ENCODE results near the gene DNASE1L1.

DNASE1L1 gene

GRCh38 chrX:154430916-154431315 is 21.9 kb upstream of the DNASE1L1 start:
- FAIRE-seq (no peak), DNase-seq (ENCODE audit: insufficient read length, low spot score) (no peak)
- no peak for TF ChIP-seq POLR2A (IDR thresholded peaks at IDR 0.05; ENCODE audit: low read depth, low read length)

GRCh38 chrX:154430479-154430878 is 21.4 kb upstream of the DNASE1L1 start:
- DNase-seq (ENCODE audit: insufficient read length, low spot score) (no peak), FAIRE-seq (no peak)
- no peak for TF ChIP-seq POLR2A (IDR thresholded peaks at IDR 0.05; ENCODE audit: low read depth, low read length)

- no peak for FAIRE-seq
- DNase-seq (ENCODE audit: insufficient read length, low spot score), result no peak
- no peak for TF ChIP-seq POLR2A (IDR thresholded peaks at IDR 0.05; ENCODE audit: low read depth, low read length)
Observed at GRCh38 chrX:154429711-154430110, 20.7 kb upstream of the DNASE1L1 start.

- FAIRE-seq (no peak), DNase-seq (ENCODE audit: insufficient read length, low spot score) (peak; percentile 61)
- peak; percentile 85 for TF ChIP-seq POLR2A (IDR thresholded peaks at IDR 0.05; ENCODE audit: low read depth, low read length)
Observed at GRCh38 chrX:154428176-154429171, 19.4 kb upstream of the DNASE1L1 start, which contains the start of gene ATP6AP1. Gene ATP6AP1 (plus strand): TSS chrX:154428677. CDS start chrX:154428693, 16 bp downstream.

GRCh38 chrX:154426916-154427770 is 18.1 kb upstream of the DNASE1L1 start:
- DNase-seq (ENCODE audit: insufficient read length, low spot score), result no peak
- no peak for TF ChIP-seq POLR2A (IDR thresholded peaks at IDR 0.05; ENCODE audit: low read depth, low read length)
- FAIRE-seq, result no peak

GRCh38 chrX:154420402-154420756 is 11.3 kb upstream of the DNASE1L1 start:
- DNase-seq (ENCODE audit: insufficient read length, low spot score) (no peak), FAIRE-seq (no peak)
- no peak for TF ChIP-seq POLR2A (IDR thresholded peaks at IDR 0.05; ENCODE audit: low read depth, low read length)

GRCh38 chrX:154419688-154420401 is 10.8 kb upstream of the DNASE1L1 start:
- TF ChIP-seq POLR2A (IDR thresholded peaks at IDR 0.05; ENCODE audit: low read depth, low read length), result no peak
- FAIRE-seq, result no peak
- no peak for DNase-seq (ENCODE audit: insufficient read length, low spot score)

GRCh38 chrX:154419189-154419588 is 10.1 kb upstream of the DNASE1L1 start:
- no peak for FAIRE-seq
- no peak for DNase-seq (ENCODE audit: insufficient read length, low spot score)
- no peak for TF ChIP-seq POLR2A (IDR thresholded peaks at IDR 0.05; ENCODE audit: low read depth, low read length)

GRCh38 chrX:154417157-154417556 is 8.1 kb upstream of the DNASE1L1 start:
- DNase-seq (ENCODE audit: insufficient read length, low spot score) (no peak), FAIRE-seq (no peak)
- TF ChIP-seq POLR2A (IDR thresholded peaks at IDR 0.05; ENCODE audit: low read depth, low read length), result no peak

GRCh38 chrX:154413142-154413541 is 4.1 kb upstream of the DNASE1L1 start:
- TF ChIP-seq POLR2A (IDR thresholded peaks at IDR 0.05; ENCODE audit: low read depth, low read length), result no peak
- DNase-seq (ENCODE audit: insufficient read length, low spot score) (no peak), FAIRE-seq (no peak)

- no peak for TF ChIP-seq POLR2A (IDR thresholded peaks at IDR 0.05; ENCODE audit: low read depth, low read length)
- DNase-seq (ENCODE audit: insufficient read length, low spot score) (no peak), FAIRE-seq (no peak)
Observed at GRCh38 chrX:154412468-154412867, 3.4 kb upstream of the DNASE1L1 start.

GRCh38 chrX:154411981-154412340 is 2.9 kb upstream of the DNASE1L1 start:
- DNase-seq (ENCODE audit: insufficient read length, low spot score) (no peak), FAIRE-seq (no peak)
- peak; percentile 64 for TF ChIP-seq POLR2A (IDR thresholded peaks at IDR 0.05; ENCODE audit: low read depth, low read length)

- DNase-seq (ENCODE audit: insufficient read length, low spot score) (no peak), FAIRE-seq (no peak)
- TF ChIP-seq POLR2A (IDR thresholded peaks at IDR 0.05; ENCODE audit: low read depth, low read length), result peak; percentile 49
Observed at GRCh38 chrX:154408659-154409221, 314 bp downstream of the DNASE1L1 start.

All from H54 (cell line).